ENCODE measurements around the gene GIT1. TPM values are rescaled to one million over a fixed set of nuclear protein-coding genes. Genes with fewer than 3 reads are reported as not detected.

GIT1 gene
- total and polyA plus RNA-seq, 9 of the 15 experiments (the other 6 are each of a cell fraction or from before 2014, with no cell fraction given): 0.35 to 35.3 (median 17.1) TPM

GRCh38 chr17:29589524-29590410, at the start of gene GIT1 (continued):
- TF ChIP-seq, protein P1, sequence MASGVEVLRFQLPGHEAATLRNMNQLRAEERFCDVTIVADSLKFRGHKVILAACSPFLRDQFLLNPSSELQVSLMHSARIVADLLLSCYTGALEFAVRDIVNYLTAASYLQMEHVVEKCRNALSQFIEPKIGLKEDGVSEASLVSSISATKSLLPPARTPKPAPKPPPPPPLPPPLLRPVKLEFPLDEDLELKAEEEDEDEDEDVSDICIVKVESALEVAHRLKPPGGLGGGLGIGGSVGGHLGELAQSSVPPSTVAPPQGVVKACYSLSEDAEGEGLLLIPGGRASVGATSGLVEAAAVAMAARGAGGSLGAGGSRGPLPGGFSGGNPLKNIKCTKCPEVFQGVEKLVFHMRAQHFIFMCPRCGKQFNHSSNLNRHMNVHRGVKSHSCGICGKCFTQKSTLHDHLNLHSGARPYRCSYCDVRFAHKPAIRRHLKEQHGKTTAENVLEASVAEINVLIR (CRISPR knock-in tag; IDR thresholded peaks at IDR 0.05): no peak
- TF ChIP-seq SMAD2 (IDR thresholded peaks at IDR 0.05; ENCODE audit: low read depth, low read length): no peak
- peak; percentile 72 for TF ChIP-seq POLR2G (IDR thresholded peaks at IDR 0.05; ENCODE audit: low read depth, low read length)
- peak in 1 of 2 experiments; percentile 35; a peak in 2 of 4 replicates for TF ChIP-seq HDAC1 (IDR thresholded peaks at IDR 0.05)
- 0 out of 2 replicates have a peak, but pooled peaks have one; percentile 32 for TF ChIP-seq KLF1 (tag; IDR thresholded peaks at IDR 0.05)
- peak; percentile 59 for TF ChIP-seq RBFOX2 (IDR thresholded peaks at IDR 0.05; ENCODE audit: low read depth, low read length)
- TF ChIP-seq FOS (IDR thresholded peaks at IDR 0.05; ENCODE audit: extremely low read depth, insufficient read length): no peak
- peak; percentile 88 for TF ChIP-seq ZBTB7A (IDR thresholded peaks at IDR 0.05; ENCODE audit: borderline replicate concordance, control insufficient read depth, low read depth, low read length)
- peak; percentile 35 for TF ChIP-seq KDM5B (IDR thresholded peaks at IDR 0.05; ENCODE audit: insufficient replicate concordance, low read depth, low read length)
- TF ChIP-seq CTBP1 (IDR thresholded peaks at IDR 0.05; ENCODE audit: borderline replicate concordance): peak; percentile 74
- TF ChIP-seq, protein P2, sequence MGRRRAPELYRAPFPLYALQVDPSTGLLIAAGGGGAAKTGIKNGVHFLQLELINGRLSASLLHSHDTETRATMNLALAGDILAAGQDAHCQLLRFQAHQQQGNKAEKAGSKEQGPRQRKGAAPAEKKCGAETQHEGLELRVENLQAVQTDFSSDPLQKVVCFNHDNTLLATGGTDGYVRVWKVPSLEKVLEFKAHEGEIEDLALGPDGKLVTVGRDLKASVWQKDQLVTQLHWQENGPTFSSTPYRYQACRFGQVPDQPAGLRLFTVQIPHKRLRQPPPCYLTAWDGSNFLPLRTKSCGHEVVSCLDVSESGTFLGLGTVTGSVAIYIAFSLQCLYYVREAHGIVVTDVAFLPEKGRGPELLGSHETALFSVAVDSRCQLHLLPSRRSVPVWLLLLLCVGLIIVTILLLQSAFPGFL (CRISPR knock-in tag; IDR thresholded peaks at IDR 0.05): 0 out of 2 replicates have a peak, but pooled peaks have one; percentile 40
- TF ChIP-seq SMAD4 (CRISPR knock-in tag; conservative IDR thresholded peaks at IDR 0.05): 0 out of 2 replicates have a peak, but pooled peaks have one; percentile 12
- no peak for TF ChIP-seq FOXM1 (IDR thresholded peaks at IDR 0.05; ENCODE audit: low read depth)
- TF ChIP-seq FOXM1 (CRISPR knock-in tag; IDR thresholded peaks at IDR 0.05; ENCODE audit: low read depth): no peak
- TF ChIP-seq GTF2F1 (IDR thresholded peaks at IDR 0.05; ENCODE audit: low read depth, low read length): no peak
- no peak for TF ChIP-seq MNT (conservative IDR thresholded peaks at IDR 0.05)
- TF ChIP-seq NONO (IDR thresholded peaks at IDR 0.05; ENCODE audit: low read depth in 2 of 2, low read length in 1 of 2): peak in 1 of 2 experiments; percentile 57; a peak in 1 of 4 replicates
- TF ChIP-seq EGR1 (conservative IDR thresholded peaks at IDR 0.05): peak; percentile 38

All from K562 (cell line).